HG02759 (cell line): ENCODE measurements around the gene SHANK2.
"Not testable (repeated sequence)": the region's sequence is repeated elsewhere in the genome, so short reads cannot be mapped to it uniquely, and the experiment has no call there.

ENCODE experiments used
- ATAC-seq: cut with Tn5 transposase; IDR thresholded peaks from one replicate; pipeline ENCODE4 v1.9.1; 2021; ENCODE audit warnings: mild to moderate bottlenecking, moderate library complexity; ENCODE audit not compliant: unreplicated experiment

SHANK2 gene

GRCh38 chr11:71245601-71246391 is 6.6 kb downstream of the SHANK2 start:
- ATAC-seq = no peak

- no peak for ATAC-seq
Observed at GRCh38 chr11:71244116-71244810, 8.1 kb downstream of the SHANK2 start.

- no peak for ATAC-seq
Observed at GRCh38 chr11:71242391-71242790, 10.0 kb downstream of the SHANK2 start.

GRCh38 chr11:71241721-71242259 is 10.6 kb downstream of the SHANK2 start:
- ATAC-seq = no peak

- ATAC-seq = peak; percentile 84
Observed at GRCh38 chr11:71240865-71241691, 11.3 kb downstream of the SHANK2 start.

- no peak for ATAC-seq
Observed at GRCh38 chr11:71240061-71240690, 12.2 kb downstream of the SHANK2 start.

- ATAC-seq = no peak
Observed at GRCh38 chr11:71239581-71239980, 12.8 kb downstream of the SHANK2 start.

GRCh38 chr11:71238941-71239340 is 13.4 kb downstream of the SHANK2 start:
- ATAC-seq = no peak

- no peak for ATAC-seq
Observed at GRCh38 chr11:71238285-71238875, 14.0 kb downstream of the SHANK2 start.

GRCh38 chr11:71237853-71238252 is 14.5 kb downstream of the SHANK2 start:
- ATAC-seq = no peak

GRCh38 chr11:71236836-71237475 is 15.4 kb downstream of the SHANK2 start:
- no peak for ATAC-seq

GRCh38 chr11:71235719-71236118 is 16.7 kb downstream of the SHANK2 start:
- ATAC-seq = no peak

GRCh38 chr11:71233896-71234852 is 18.2 kb downstream of the SHANK2 start:
- ATAC-seq = not testable (repeated sequence)

- no peak for ATAC-seq
Observed at GRCh38 chr11:71232364-71232763, 20.0 kb downstream of the SHANK2 start.

GRCh38 chr11:71228961-71229360 is 23.4 kb downstream of the SHANK2 start:
- ATAC-seq = no peak

- ATAC-seq = no peak
Observed at GRCh38 chr11:71227058-71227659, 25.2 kb downstream of the SHANK2 start.

GRCh38 chr11:71223671-71224660 is 28.4 kb downstream of the SHANK2 start:
- no peak for ATAC-seq
